IMR-90 (cell line): Measurements from ENCODE around the gene ITGA4. TPM values are rescaled to one million over a fixed set of nuclear protein-coding genes. Genes with fewer than 3 reads are reported as not detected.

Source experiments
- ATAC-seq: fragments of 200-7000 bp; cut with Tn5 transposase; 2 replicates; pipeline ENCODE4 v1.9.1; 2020; ENCODE audit warnings: low read depth, mild to moderate bottlenecking, moderate library complexity
- BruUV-seq: library from RNA; stranded (reverse); fragments of 400-500 nt; replicated peaks from 2 replicates; lab custom pipeline; 2021; lab: Mats Ljungman, UMichigan
- CTCF ChIA-PET: fragments of 300-600 bp; formaldehyde crosslinking; extraction: SDS; loops from one replicate; lab custom pipeline; 2021; ENCODE audit warnings: antibody characterized with exemption; lab: Yijun Ruan, JAX
- POLR2A ChIA-PET: fragments of 300-600 bp; sonication (Branson Sonifier 250); formaldehyde crosslinking; loops from one replicate; lab custom pipeline; 2022; ENCODE audit warnings: antibody characterized with exemption; ENCODE audit not compliant: unreplicated experiment; lab: Charles Lee
- DNase-seq: peaks from one replicate; pipeline ENCODE4 v3.0.0; 2013
- H2AFZ ChIP-seq: replicated peaks from 2 replicates; pipeline ENCODE3; 2013; ENCODE audit warnings: low read length, mild to moderate bottlenecking; ENCODE audit not compliant: poor library complexity
- H2AK5ac ChIP-seq: 2 replicates; pipeline ENCODE4 v1.6.1; 2013; ENCODE audit warnings: low read depth, low read length, inconsistent platforms
- H2AK9ac ChIP-seq: replicated peaks from 2 replicates; pipeline ENCODE3; 2013; ENCODE audit warnings: mild to moderate bottlenecking, low read depth, low read length, moderate library complexity; ENCODE audit not compliant: poor library complexity
- H2BK120ac ChIP-seq: 2 replicates; pipeline ENCODE4 v1.6.1; 2013; ENCODE audit warnings: low read depth, low read length, inconsistent platforms
- H2BK15ac ChIP-seq: 3 replicates; pipeline ENCODE4 v1.6.1; 2013; ENCODE audit warnings: low read depth, low read length, inconsistent platforms
- H2BK20ac ChIP-seq: 2 replicates; pipeline ENCODE4 v1.6.1; 2013; ENCODE audit warnings: low read depth, mild to moderate bottlenecking, inconsistent platforms, low read length, moderate library complexity
- H2BK5ac ChIP-seq: 2 replicates; pipeline ENCODE4 v1.6.1; 2013; ENCODE audit warnings: mild to moderate bottlenecking, low read depth, low read length, inconsistent platforms; ENCODE audit not compliant: poor library complexity, severe bottlenecking
- H3K14ac ChIP-seq: replicated peaks from 2 replicates; pipeline ENCODE4 v1.6.1; 2013; ENCODE audit warnings: low read depth, low read length, inconsistent platforms
- H3K18ac ChIP-seq: 2 replicates; pipeline ENCODE4 v1.6.1; 2013; ENCODE audit warnings: low read depth, low read length, control low read depth
- H3K23ac ChIP-seq: 2 replicates; pipeline ENCODE4 v1.6.1; 2013; ENCODE audit warnings: low read depth, low read length, inconsistent platforms
- H3K27ac ChIP-seq: 2 replicates; pipeline ENCODE4 v1.5.1; 2013; ENCODE audit warnings: mild to moderate bottlenecking, control low read depth, low read length; ENCODE audit not compliant: insufficient read depth
- H3K27me3 ChIP-seq: 2 replicates; pipeline ENCODE4 v1.6.1; 2013; ENCODE audit warnings: low read length; ENCODE audit not compliant: control insufficient read depth, insufficient read depth
- H3K36me3 ChIP-seq: 2 replicates; pipeline ENCODE4 v1.6.1; 2013; ENCODE audit warnings: low read length, mixed read lengths; ENCODE audit not compliant: control insufficient read depth, insufficient read depth
- H3K4ac ChIP-seq: 2 replicates; pipeline ENCODE4 v1.6.1; 2013; ENCODE audit warnings: low read depth, low read length, inconsistent platforms
- H3K4me1 ChIP-seq: 2 replicates; pipeline ENCODE4 v1.6.1; 2013; ENCODE audit warnings: low read length, mixed read lengths; ENCODE audit not compliant: control insufficient read depth, insufficient read depth
- H3K4me2 ChIP-seq: 2 replicates; pipeline ENCODE4 v1.6.1; 2013; ENCODE audit warnings: low read depth, mild to moderate bottlenecking, control low read depth, low read length, moderate library complexity
- H3K4me3 ChIP-seq: 2 replicates; pipeline ENCODE4 v1.5.1; 2013; ENCODE audit warnings: low read depth, mild to moderate bottlenecking, control low read depth, low read length, moderate library complexity; ENCODE audit not compliant: insufficient read depth
- H3K56ac ChIP-seq: 2 replicates; pipeline ENCODE4 v1.6.1; 2013; ENCODE audit warnings: low read length, inconsistent platforms; ENCODE audit not compliant: insufficient read depth; ENCODE audit errors: extremely low read depth
- H3K79me1 ChIP-seq, 2 experiments: 2 replicates each; pipeline ENCODE4 v1.6.1; 2013; ENCODE audit warnings: low read length in 2 of 2, inconsistent platforms in 1 of 2, low read depth in 1 of 2
- H3K9ac ChIP-seq: 2 replicates; pipeline ENCODE4 v1.6.1; 2013; ENCODE audit warnings: low read depth, low read length, control low read depth
- H3K9me1 ChIP-seq: 2 replicates; pipeline ENCODE4 v1.6.1; 2013; ENCODE audit warnings: low read length, inconsistent platforms; ENCODE audit not compliant: insufficient read depth
- H3K9me3 ChIP-seq: 2 replicates; pipeline ENCODE4 v1.6.1; 2013; ENCODE audit warnings: low read length; ENCODE audit not compliant: control insufficient read depth, insufficient read depth
- H4K20me1 ChIP-seq: 2 replicates; pipeline ENCODE4 v1.6.1; 2013; ENCODE audit warnings: low read length, inconsistent platforms; ENCODE audit not compliant: insufficient read depth
- H4K5ac ChIP-seq: 2 replicates; pipeline ENCODE4 v1.6.1; 2013; ENCODE audit warnings: mild to moderate bottlenecking, low read depth, low read length, control low read depth
- H4K8ac ChIP-seq, 2 experiments: 2 replicates each; pipeline ENCODE4 v1.6.1; 2013; ENCODE audit warnings: low read depth in 2 of 2, low read length in 2 of 2, control low read depth in 1 of 2, inconsistent platforms in 1 of 2
- H4K91ac ChIP-seq: 2 replicates; pipeline ENCODE4 v1.6.1; 2013; ENCODE audit warnings: low read depth, low read length, inconsistent platforms; ENCODE audit not compliant: insufficient read depth
- BHLHE40 ChIP-seq: fragments of 150-350 bp; IDR thresholded peaks from 2 replicates; pipeline ENCODE4 v1.6.1; 2016; ENCODE audit warnings: mild to moderate bottlenecking, low read depth, low read length
- CEBPB ChIP-seq: IDR thresholded peaks from 2 replicates; pipeline ENCODE4 v1.6.1; 2012; ENCODE audit warnings: low read depth, low read length, improper control_type of control experiment
- MAFK ChIP-seq: IDR thresholded peaks from 2 replicates; pipeline ENCODE4 v1.6.1; 2012; ENCODE audit warnings: low read depth, low read length, improper control_type of control experiment
- MXI1 ChIP-seq: IDR thresholded peaks from 2 replicates; pipeline ENCODE4 v1.6.1; 2012; ENCODE audit warnings: low read depth, mild to moderate bottlenecking, low read length, moderate library complexity, borderline replicate concordance
- RAD21 ChIP-seq: IDR thresholded peaks from 2 replicates; pipeline ENCODE4 v1.6.1; 2012; ENCODE audit warnings: low read length, improper control_type of control experiment
- WGBS, 2 experiments: methylation state at CpG; one replicate each; pipeline versions ENCODE4 v1.1.5 to v1.1.7; 2013; ENCODE audit warnings: missing lambda C conversion rate in 2 of 2; ENCODE audit not compliant: insufficient read length in 1 of 2; ENCODE audit errors: extremely low coverage in 2 of 2; 5-methylcytosine and 5-hydroxymethylcytosine counted together
- dilution Hi-C: fragments of 300-500 bp; cut with HindIII; formaldehyde crosslinking; loops from one replicate; pipeline ENCODE4 v1.14.3; 2018; ENCODE audit warnings: low sequenced_read_pairs; ENCODE audit not compliant: unreplicated experiment
- in situ Hi-C: fragments of 300-500 bp; cut with MboI; formaldehyde crosslinking; loops from 3 replicates; pipeline ENCODE4 v1.14.3; 2019; ENCODE audit warnings: low sequenced_read_pairs, inconsistent platforms, mixed read lengths
- intact Hi-C: fragments of 100-400 bp; cut with micrococcal nuclease; formaldehyde crosslinking; loops from 2 replicates; pipeline ENCODE4 v1.10.0; 2022
- polyA plus RNA-seq, 3 experiments: library from polyadenylated mRNA; depleted of rRNA; stranded (reverse); fragments of >200 nt; gene quantifications; 2 replicates each; pipeline ENCODE4 v1.2.3, GENCODE V29; 2012; ENCODE audit warnings: low replicate concordance in 1 of 3
- total RNA-seq: library from RNA; depleted of rRNA; stranded (reverse); fragments of >200 nt; gene quantifications from 2 replicates; pipeline ENCODE4 v1.2.3, GENCODE V29; 2012
- TF ChIP-seq, protein P1 (sequence below): fragments of 150-350 bp; IDR thresholded peaks from 2 replicates; pipeline ENCODE4 v1.6.1; 2016; ENCODE audit warnings: low read depth, mild to moderate bottlenecking, low read length, moderate library complexity, borderline replicate concordance
- TF ChIP-seq, protein P2 (sequence below): fragments of 150-350 bp; IDR thresholded peaks from 2 replicates; pipeline ENCODE4 v1.6.1; 2017; ENCODE audit warnings: mild to moderate bottlenecking, antibody characterized with exemption, low read length, low read depth

ITGA4 gene
- total and polyA plus RNA-seq, 2 of the 4 experiments (the other 2 are of a cell fraction), result 6.9 to 13.6 TPM

- H3K4me1 ChIP-seq, result 0 out of 2 replicates have a peak, but pooled peaks cover 2% of the 10 kb centered on the region
- peaks cover 0 to 5% of the 10 kb centered on the region in 2 experiments; a peak in 1 of 4 replicates for H3K79me1 ChIP-seq
- TF ChIP-seq, protein P1, sequence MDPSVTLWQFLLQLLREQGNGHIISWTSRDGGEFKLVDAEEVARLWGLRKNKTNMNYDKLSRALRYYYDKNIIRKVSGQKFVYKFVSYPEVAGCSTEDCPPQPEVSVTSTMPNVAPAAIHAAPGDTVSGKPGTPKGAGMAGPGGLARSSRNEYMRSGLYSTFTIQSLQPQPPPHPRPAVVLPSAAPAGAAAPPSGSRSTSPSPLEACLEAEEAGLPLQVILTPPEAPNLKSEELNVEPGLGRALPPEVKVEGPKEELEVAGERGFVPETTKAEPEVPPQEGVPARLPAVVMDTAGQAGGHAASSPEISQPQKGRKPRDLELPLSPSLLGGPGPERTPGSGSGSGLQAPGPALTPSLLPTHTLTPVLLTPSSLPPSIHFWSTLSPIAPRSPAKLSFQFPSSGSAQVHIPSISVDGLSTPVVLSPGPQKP, result no peak
- no peak for TF ChIP-seq MXI1
- TF ChIP-seq, protein P2, sequence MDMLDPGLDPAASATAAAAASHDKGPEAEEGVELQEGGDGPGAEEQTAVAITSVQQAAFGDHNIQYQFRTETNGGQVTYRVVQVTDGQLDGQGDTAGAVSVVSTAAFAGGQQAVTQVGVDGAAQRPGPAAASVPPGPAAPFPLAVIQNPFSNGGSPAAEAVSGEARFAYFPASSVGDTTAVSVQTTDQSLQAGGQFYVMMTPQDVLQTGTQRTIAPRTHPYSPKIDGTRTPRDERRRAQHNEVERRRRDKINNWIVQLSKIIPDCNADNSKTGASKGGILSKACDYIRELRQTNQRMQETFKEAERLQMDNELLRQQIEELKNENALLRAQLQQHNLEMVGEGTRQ, result no peak
- no peak for TF ChIP-seq BHLHE40
- no peak for TF ChIP-seq RAD21
- no peak for TF ChIP-seq MAFK
- TF ChIP-seq CEBPB, result no peak
- no peak overlapping the region for H3K27ac ChIP-seq
- no peak overlapping the region for H4K8ac ChIP-seq
- intact Hi-C loops, result loop anchor here (5.0 to 10.0 kb wide), 2 partner anchors 481 to 671 kb away; partner anchors contain the start of gene UBE2E3
- no peak overlapping the region for H3K4me2 ChIP-seq
- no peak for DNase-seq
- H2BK120ac ChIP-seq, result no peak overlapping the region
- no peak overlapping the region for H3K4me3 ChIP-seq
- H3K14ac ChIP-seq, result no peak overlapping the region
- no peak for ATAC-seq
- ChIA-PET POLR2A (no interaction called here), CTCF (no interaction called here)
- 94% methylated on average over 2 of the region's 3 CpGs; no CpG with 5 or more reads in 1 of the 2 experiments for WGBS, 2 experiments
- H3K36me3 ChIP-seq, result no peaks in the 10 kb centered on the region
- H3K56ac ChIP-seq, result no peak overlapping the region
- dilution Hi-C loops, result no loop called here
- no peak overlapping the region for H4K91ac ChIP-seq
- no peak overlapping the region for H3K23ac ChIP-seq
- no peak overlapping the region for H2BK20ac ChIP-seq
- no peaks in the 10 kb centered on the region for H3K9me3 ChIP-seq
- no peak overlapping the region for H3K9ac ChIP-seq
- H2AFZ ChIP-seq, result no peak overlapping the region
- no peak overlapping the region for H3K4ac ChIP-seq
- in situ Hi-C loops, result loop anchor here (10.0 kb wide), 1 partner anchor 1339 kb away; no protein-coding TSS in a partner anchor
- H2BK15ac ChIP-seq, result no peak overlapping the region
- H2AK5ac ChIP-seq, result no peak overlapping the region
- H4K5ac ChIP-seq, result no peak overlapping the region
- H2BK5ac ChIP-seq, result no peak overlapping the region
- H2AK9ac ChIP-seq, result no peak overlapping the region
- H3K18ac ChIP-seq, result no peak overlapping the region
- H3K27me3 ChIP-seq, result no peaks in the 10 kb centered on the region
- no peaks in the 10 kb centered on the region for H3K9me1 ChIP-seq
- no peaks in the 10 kb centered on the region for H4K20me1 ChIP-seq
- BruUV-seq, result no TSS peak
Measured at GRCh38 chr2:181463588-181463987, 6.4 kb downstream of the ITGA4 start.
